ENCODE results near the gene PHLPP1. TPM values are rescaled to one million over a fixed set of nuclear protein-coding genes. Genes with fewer than 3 reads are reported as not detected.
A peak's percentile ranks its signal among the peaks of the same experiment; 100 is the strongest.
"Not testable (repeated sequence)": the region's sequence is repeated elsewhere in the genome, so short reads cannot be mapped to it uniquely, and the experiment has no call there.

Gene PHLPP1
- total RNA-seq, result 1 to 10 TPM; 6.3 to 7.9 TPM

DNA sequence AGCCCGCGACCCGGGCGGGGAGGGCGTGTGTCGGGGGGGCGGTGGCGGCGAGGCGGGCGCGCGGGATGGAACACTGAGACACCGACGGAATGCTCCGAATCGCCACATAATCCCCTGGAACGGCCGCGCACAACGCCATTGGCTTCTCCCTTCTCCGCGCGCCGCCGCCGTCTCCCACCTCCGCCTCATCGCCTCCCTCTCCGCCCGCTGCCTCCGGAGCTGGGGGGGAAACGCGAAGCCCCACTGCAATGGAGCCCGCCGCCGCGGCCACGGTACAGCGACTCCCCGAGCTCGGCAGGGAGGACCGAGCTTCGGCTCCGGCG, at the start of gene PHLPP1:
TSS of gene PHLPP1 (plus strand) at position 106 of the 323 bp plus-strand sequence. CDS start at position 249, 143 bp downstream.
- DNase-seq (no peak), ATAC-seq (replicated peaks in 1 of 2) (peak; percentile 31 to 51)
- Mint-ChIP-seq H3K4me3 (peak within 1 kb of the TSS; percentile 83 to 87), H3K9me3 (no peaks in the 10 kb centered on the region), H3K36me3 (ENCODE audit: insufficient read depth in 2 of 2) (peaks cover 0 to 1% of the 10 kb centered on the region in 2 donors), H3K27ac (peak within 1 kb of the TSS; percentile 45), H3K4me1 (ENCODE audit: low read depth) (peaks cover 41% of the 10 kb centered on the region), H3K27me3 (ENCODE audit: low read depth) (no peaks in the 10 kb centered on the region)

- no peak for DNase-seq
- peaks cover 16% of the 10 kb centered on the region for H3K27me3 Mint-ChIP-seq (ENCODE audit: low read depth)
- peaks cover 4 to 6% of the 10 kb centered on the region in 2 donors for H3K9me3 Mint-ChIP-seq
- peaks cover 4 to 8% of the 10 kb centered on the region in 2 donors for H3K36me3 Mint-ChIP-seq (ENCODE audit: insufficient read depth in 2 of 2)
- no peak overlapping the region for H3K4me3 Mint-ChIP-seq
- no peak overlapping the region for H3K27ac Mint-ChIP-seq
- ATAC-seq (replicated peaks in 1 of 2), result no peak
- peaks cover 10% of the 10 kb centered on the region for H3K4me1 Mint-ChIP-seq (ENCODE audit: low read depth)
Observed at GRCh38 chr18:62669225-62669624, 46.1 kb upstream of the PHLPP1 start.

- peaks cover 10% of the 10 kb centered on the region for H3K4me1 Mint-ChIP-seq (ENCODE audit: low read depth)
- no peak overlapping the region for H3K27ac Mint-ChIP-seq
- peaks cover 4 to 6% of the 10 kb centered on the region in 2 donors for H3K9me3 Mint-ChIP-seq
- no peak for DNase-seq
- peaks cover 20% of the 10 kb centered on the region for H3K27me3 Mint-ChIP-seq (ENCODE audit: low read depth)
- no peak for ATAC-seq (replicated peaks in 1 of 2)
- H3K36me3 Mint-ChIP-seq (ENCODE audit: insufficient read depth in 2 of 2), result peaks cover 4 to 8% of the 10 kb centered on the region in 2 donors
- no peak overlapping the region for H3K4me3 Mint-ChIP-seq
Observed at GRCh38 chr18:62670573-62670972, 44.8 kb upstream of the PHLPP1 start.

DNA sequence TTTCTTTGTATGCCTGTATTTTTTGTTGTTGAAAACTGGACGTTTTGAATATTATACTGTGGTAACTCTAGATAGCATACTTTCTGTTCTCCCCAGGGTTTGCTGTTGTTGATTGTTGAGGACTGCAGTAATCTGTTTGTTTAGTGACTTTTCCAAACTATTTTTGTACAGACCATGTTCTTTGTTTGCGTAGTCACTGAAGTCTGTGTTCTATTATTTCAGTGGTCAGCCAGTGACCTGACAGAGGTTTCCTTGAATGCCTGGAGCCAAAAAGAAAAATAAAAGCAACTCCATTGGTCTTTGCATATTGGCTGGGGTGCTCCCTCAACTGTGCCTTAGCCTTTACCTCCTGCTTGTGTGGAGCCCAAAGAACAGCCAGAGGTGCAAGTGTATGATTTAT, 42.7 kb upstream of the PHLPP1 start:
- Mint-ChIP-seq H3K9me3 (peaks cover 4 to 6% of the 10 kb centered on the region in 2 donors), H3K27me3 (ENCODE audit: low read depth) (peaks cover 20% of the 10 kb centered on the region), H3K36me3 (ENCODE audit: insufficient read depth in 2 of 2) (peaks cover 4 to 8% of the 10 kb centered on the region in 2 donors), H3K4me1 (ENCODE audit: low read depth) (peaks cover 10% of the 10 kb centered on the region), H3K4me3 (no peak overlapping the region), H3K27ac (no peak overlapping the region)
- no peak for DNase-seq
- no peak for ATAC-seq (replicated peaks in 1 of 2)

GRCh38 chr18:62678847-62679485, 36.4 kb upstream of the PHLPP1 start:
- no peak overlapping the region for H3K4me3 Mint-ChIP-seq
- no peak for DNase-seq
- ATAC-seq (replicated peaks in 1 of 2), result no peak
- H3K4me1 Mint-ChIP-seq (ENCODE audit: low read depth), result no peaks in the 10 kb centered on the region
- H3K27me3 Mint-ChIP-seq (ENCODE audit: low read depth), result peaks cover 4% of the 10 kb centered on the region
- no peaks in the 10 kb centered on the region for H3K36me3 Mint-ChIP-seq (ENCODE audit: insufficient read depth in 2 of 2)
- no peak overlapping the region for H3K27ac Mint-ChIP-seq
- H3K9me3 Mint-ChIP-seq, result peaks cover 0 to under 1% of the 10 kb centered on the region in 2 donors

GRCh38 chr18:62682371-62682770, 33.0 kb upstream of the PHLPP1 start:
- peaks cover 0 to 1% of the 10 kb centered on the region in 2 donors for H3K36me3 Mint-ChIP-seq (ENCODE audit: insufficient read depth in 2 of 2)
- no peak overlapping the region for H3K27ac Mint-ChIP-seq
- peaks cover 0 to 2% of the 10 kb centered on the region in 2 donors for H3K9me3 Mint-ChIP-seq
- H3K4me3 Mint-ChIP-seq, result no peak overlapping the region
- DNase-seq, result no peak
- no peaks in the 10 kb centered on the region for H3K27me3 Mint-ChIP-seq (ENCODE audit: low read depth)
- no peaks in the 10 kb centered on the region for H3K4me1 Mint-ChIP-seq (ENCODE audit: low read depth)
- no peak for ATAC-seq (replicated peaks in 1 of 2)

DNA sequence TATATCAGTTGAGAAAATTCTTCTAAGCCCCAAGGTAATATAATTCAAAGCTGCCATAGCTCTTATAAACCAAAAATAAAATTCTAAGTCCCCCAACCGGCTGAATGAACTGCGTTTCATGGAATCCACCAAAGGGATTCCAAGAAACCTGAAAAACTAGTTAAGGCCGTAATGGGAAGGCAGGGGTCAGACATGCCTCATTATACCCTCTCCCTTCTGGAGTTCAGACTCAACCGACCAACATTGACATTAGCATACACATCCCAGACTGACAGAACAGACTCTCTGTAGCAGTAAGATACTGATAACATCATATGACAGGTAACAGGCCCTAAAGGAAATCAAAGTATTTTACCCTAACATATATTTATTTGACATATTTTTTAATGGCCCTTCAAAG, 31.4 kb upstream of the PHLPP1 start:
- Mint-ChIP-seq H3K4me3 (no peak overlapping the region), H3K27me3 (ENCODE audit: low read depth) (no peaks in the 10 kb centered on the region), H3K4me1 (ENCODE audit: low read depth) (no peaks in the 10 kb centered on the region), H3K36me3 (ENCODE audit: insufficient read depth in 2 of 2) (peaks cover 6 to 7% of the 10 kb centered on the region in 2 donors), H3K9me3 (peaks cover 5 to 8% of the 10 kb centered on the region in 2 donors), H3K27ac (no peak overlapping the region)
- no peak for ATAC-seq (replicated peaks in 1 of 2)
- DNase-seq, result no peak

DNA sequence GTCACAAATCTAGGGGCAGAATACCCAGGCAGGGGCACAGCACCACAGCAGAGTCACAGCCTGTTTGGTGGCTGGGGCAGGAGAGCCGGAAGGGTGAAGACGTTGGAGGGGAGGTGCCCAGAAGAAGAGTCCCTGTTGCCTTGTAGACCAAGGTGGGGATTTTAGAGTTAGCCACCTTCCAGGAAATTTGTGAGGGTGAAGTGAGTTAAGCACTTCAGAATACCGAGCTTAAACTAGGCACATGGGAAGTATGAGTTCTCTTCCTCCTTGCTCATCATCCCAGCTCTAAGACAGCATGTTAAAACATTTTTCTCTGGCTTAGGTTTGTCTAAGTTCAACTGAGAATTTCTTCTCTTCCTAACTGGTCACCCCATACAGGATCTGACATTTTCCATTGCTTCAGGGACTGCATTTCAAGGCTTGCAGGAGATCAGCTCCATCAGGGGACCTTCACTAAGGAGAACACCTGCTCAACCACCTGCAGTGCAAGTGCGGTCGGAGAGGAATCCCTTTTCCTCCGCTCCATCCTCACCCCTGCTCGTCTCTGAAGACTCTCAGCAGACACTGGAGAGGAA, 26.5 kb upstream of the PHLPP1 start:
- H3K4me3 Mint-ChIP-seq, result no peak overlapping the region
- H3K27me3 Mint-ChIP-seq (ENCODE audit: low read depth), result peaks cover 13% of the 10 kb centered on the region
- H3K27ac Mint-ChIP-seq, result no peak overlapping the region
- peaks cover 12 to 23% of the 10 kb centered on the region in 2 donors for H3K36me3 Mint-ChIP-seq (ENCODE audit: insufficient read depth in 2 of 2)
- H3K4me1 Mint-ChIP-seq (ENCODE audit: low read depth), result no peaks in the 10 kb centered on the region
- ATAC-seq (replicated peaks in 1 of 2) (no peak), DNase-seq (no peak)
- H3K9me3 Mint-ChIP-seq, result peaks cover 14 to 15% of the 10 kb centered on the region in 2 donors

- peaks cover 12 to 23% of the 10 kb centered on the region in 2 donors for H3K36me3 Mint-ChIP-seq (ENCODE audit: insufficient read depth in 2 of 2)
- no peak overlapping the region for H3K4me3 Mint-ChIP-seq
- H3K4me1 Mint-ChIP-seq (ENCODE audit: low read depth), result no peaks in the 10 kb centered on the region
- no peak overlapping the region for H3K27ac Mint-ChIP-seq
- peaks cover 13% of the 10 kb centered on the region for H3K27me3 Mint-ChIP-seq (ENCODE audit: low read depth)
- no peak for ATAC-seq (replicated peaks in 1 of 2)
- H3K9me3 Mint-ChIP-seq, result peaks cover 14 to 15% of the 10 kb centered on the region in 2 donors
- DNase-seq, result no peak
Observed at GRCh38 chr18:62690236-62690815, 25.0 kb upstream of the PHLPP1 start.

DNA sequence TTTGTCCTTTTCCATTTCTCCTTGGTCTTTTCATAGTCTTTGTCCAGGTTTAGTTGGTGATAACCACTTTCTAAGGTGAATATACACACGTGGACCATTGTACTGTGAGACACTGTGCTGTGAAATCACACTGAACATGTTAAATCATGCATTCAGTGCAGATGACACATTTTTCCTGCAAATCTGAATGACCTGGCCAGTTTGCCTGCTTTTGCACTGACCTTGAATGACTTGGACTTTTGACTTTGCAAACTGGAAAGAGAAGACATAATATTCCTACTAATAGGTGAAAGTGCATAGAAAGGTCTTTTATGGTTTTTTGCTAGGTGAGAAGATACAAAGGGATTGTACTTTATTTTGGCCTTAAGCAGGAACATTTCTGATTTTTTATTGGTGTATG, 21.7 kb upstream of the PHLPP1 start:
- ATAC-seq (replicated peaks in 1 of 2), result no peak
- H3K4me3 Mint-ChIP-seq, result no peak overlapping the region
- peaks cover 7 to 9% of the 10 kb centered on the region in 2 donors for H3K9me3 Mint-ChIP-seq
- H3K27ac Mint-ChIP-seq, result no peak overlapping the region
- peaks cover 13% of the 10 kb centered on the region for H3K27me3 Mint-ChIP-seq (ENCODE audit: low read depth)
- H3K36me3 Mint-ChIP-seq (ENCODE audit: insufficient read depth in 2 of 2), result peaks cover 6 to 16% of the 10 kb centered on the region in 2 donors
- DNase-seq, result no peak
- H3K4me1 Mint-ChIP-seq (ENCODE audit: low read depth), result no peaks in the 10 kb centered on the region

GRCh38 chr18:62697636-62698035, 17.7 kb upstream of the PHLPP1 start:
- Mint-ChIP-seq H3K4me1 (ENCODE audit: low read depth) (no peaks in the 10 kb centered on the region), H3K36me3 (ENCODE audit: insufficient read depth in 2 of 2) (peaks cover 0 to 2% of the 10 kb centered on the region in 2 donors), H3K9me3 (no peaks in the 10 kb centered on the region), H3K27me3 (ENCODE audit: low read depth) (peaks cover 7% of the 10 kb centered on the region), H3K4me3 (no peak overlapping the region), H3K27ac (no peak overlapping the region)
- ATAC-seq (replicated peaks in 1 of 2) (no peak), DNase-seq (no peak)

DNA sequence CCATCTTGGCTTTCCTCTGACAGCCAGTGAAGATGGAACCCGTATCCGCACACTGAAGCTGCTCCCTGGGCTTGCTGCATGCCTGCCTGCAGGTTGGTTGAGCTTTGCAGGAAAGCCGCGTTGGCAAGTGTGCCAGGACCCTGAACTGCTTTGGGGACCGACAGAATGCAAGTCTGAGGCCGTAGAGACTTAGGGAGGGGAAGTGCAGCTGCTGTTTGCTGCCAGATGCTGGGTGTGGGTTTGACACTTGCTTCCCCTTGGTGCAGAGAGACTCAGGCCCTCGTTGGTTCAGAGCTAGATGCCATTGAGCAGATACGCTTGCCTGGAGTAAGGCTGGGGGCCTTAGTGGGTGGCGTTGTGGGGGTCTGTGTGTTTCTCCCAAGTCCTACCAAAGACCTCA, 13.1 kb upstream of the PHLPP1 start:
- no peak for DNase-seq
- Mint-ChIP-seq H3K4me1 (ENCODE audit: low read depth) (no peaks in the 10 kb centered on the region), H3K36me3 (ENCODE audit: insufficient read depth in 2 of 2) (no peaks in the 10 kb centered on the region), H3K9me3 (no peaks in the 10 kb centered on the region), H3K4me3 (no peak overlapping the region), H3K27me3 (ENCODE audit: low read depth) (peaks cover 8% of the 10 kb centered on the region), H3K27ac (no peak overlapping the region)
- ATAC-seq (replicated peaks in 1 of 2), result no peak

- H3K4me3 Mint-ChIP-seq, result not testable (repeated sequence)
Observed at GRCh38 chr18:62706879-62707278, 8.5 kb upstream of the PHLPP1 start.

More at GRCh38 chr18:62706879-62707278, 8.5 kb upstream of the PHLPP1 start:
- not testable (repeated sequence) for ATAC-seq (replicated peaks in 1 of 2); H3K36me3 Mint-ChIP-seq (ENCODE audit: insufficient read depth in 2 of 2); H3K27ac Mint-ChIP-seq; H3K9me3 Mint-ChIP-seq; DNase-seq; H3K27me3 Mint-ChIP-seq (ENCODE audit: low read depth); H3K4me1 Mint-ChIP-seq (ENCODE audit: low read depth)
